Embryonic facial prominence (tissue), 1 donor: ENCODE data around the gene MINK1.

Experiments used
- DNase-seq: peaks from one replicate; pipeline ENCODE4 v3.0.0-alpha.2; 2016; ENCODE audit errors: extremely low spot score

MINK1 gene

GRCh38 chr17:4833178-4833940 lies at the start of gene MINK1:
Gene MINK1 (plus strand): TSS chr17:4833340. CDS start chr17:4833584, 244 bp downstream.
- DNase-seq, result peak; percentile 97

- no peak for DNase-seq
Measured at GRCh38 chr17:4785311-4786105, 47.6 kb upstream of the MINK1 start.

- no peak for DNase-seq
Measured at GRCh38 chr17:4786106-4786511, 47.0 kb upstream of the MINK1 start, which contains the start of gene VMO1. Gene VMO1 (minus strand): TSS chr17:4786364. CDS start chr17:4786352, 12 bp downstream.

- DNase-seq, result no peak
Measured at GRCh38 chr17:4786516-4786915, 46.6 kb upstream of the MINK1 start.

GRCh38 chr17:4788159-4788806 lies 44.9 kb upstream of the MINK1 start:
- no peak for DNase-seq

- DNase-seq, result no peak
Measured at GRCh38 chr17:4788807-4789700, 44.1 kb upstream of the MINK1 start, which contains the start of gene GLTPD2. Gene GLTPD2 (plus strand): TSS chr17:4788964. CDS start chr17:4789012, 48 bp downstream.

- no peak for DNase-seq
Measured at GRCh38 chr17:4789701-4789950, 43.5 kb upstream of the MINK1 start.

- DNase-seq, result peak; percentile 62
Measured at GRCh38 chr17:4789951-4790704, 43.0 kb upstream of the MINK1 start.

- DNase-seq, result no peak
Measured at GRCh38 chr17:4790705-4791088, 42.4 kb upstream of the MINK1 start.

- DNase-seq, result no peak
Measured at GRCh38 chr17:4795168-4795567, 38.0 kb upstream of the MINK1 start.

- no peak for DNase-seq
Measured at GRCh38 chr17:4796552-4796920, 36.6 kb upstream of the MINK1 start.

- DNase-seq, result no peak
Measured at GRCh38 chr17:4800462-4801196, 32.5 kb upstream of the MINK1 start.

GRCh38 chr17:4802228-4802627 lies 30.9 kb upstream of the MINK1 start, which contains the start of gene C17orf114:
Gene C17orf114 (minus strand): TSS chr17:4802328.
- no peak for DNase-seq

- no peak for DNase-seq
Measured at GRCh38 chr17:4806456-4806776, 26.7 kb upstream of the MINK1 start.

- peak; percentile 70 for DNase-seq
Measured at GRCh38 chr17:4806777-4807604, 26.1 kb upstream of the MINK1 start, which contains the start of gene PLD2. Gene PLD2 (plus strand): TSS chr17:4807152. CDS start chr17:4807773, 621 bp downstream.

GRCh38 chr17:4807605-4808377 lies 25.3 kb upstream of the MINK1 start:
- DNase-seq, result no peak

- DNase-seq, result no peak
Measured at GRCh38 chr17:4808378-4808767, 24.8 kb upstream of the MINK1 start.

GRCh38 chr17:4810696-4811290 lies 22.3 kb upstream of the MINK1 start:
- no peak for DNase-seq
